T-helper 17 cell (primary cell): ENCODE data around the gene FHIP2A. TPM values are rescaled to one million over a fixed set of nuclear protein-coding genes. Genes with fewer than 3 reads are reported as not detected.

ENCODE experiments used
- ATAC-seq: fragments of 150-1000 bp; cut with Tn5 transposase; 2 replicates; pipeline ENCODE4 v1.10.0; 2021; ENCODE audit warnings: mild to moderate bottlenecking, moderate library complexity
- DNase-seq, 3 donors: peaks; one replicate each; pipeline versions ENCODE4 v3.0.0 to v3.0.0-alpha.2; 2020 to 2021
- H3K9me3 ChIP-seq: one replicate; pipeline ENCODE4 v1.7.0; 2013; ENCODE audit warnings: low read length, mild to moderate bottlenecking; ENCODE audit not compliant: control insufficient read depth, poor library complexity, severe bottlenecking
- H3K27ac Mint-ChIP-seq: one replicate; pipeline ENCODE4 v1.8.0; 2022; ENCODE audit warnings: mild to moderate bottlenecking, moderate library complexity, mixed read lengths
- H3K27me3 Mint-ChIP-seq: one replicate; pipeline ENCODE4 v1.8.0; 2022; ENCODE audit warnings: mixed read lengths
- H3K36me3 Mint-ChIP-seq: one replicate; pipeline ENCODE4 v1.8.0; 2022; ENCODE audit warnings: low read depth, mixed read lengths
- H3K4me1 Mint-ChIP-seq: one replicate; pipeline ENCODE4 v1.8.0; 2022; ENCODE audit warnings: mild to moderate bottlenecking, mixed read lengths
- H3K4me3 Mint-ChIP-seq: one replicate; pipeline ENCODE4 v1.8.0; 2022; ENCODE audit warnings: mild to moderate bottlenecking, moderate library complexity, mixed read lengths
- total RNA-seq, 4 donors: library from RNA in 2 of 4; stranded (reverse) in 2 of 4; gene quantifications; one replicate each; pipeline ENCODE4 v1.2.3 and lab custom pipeline; 2022 to 2026

FHIP2A gene
- total RNA-seq, 2 donors from 2014 or later, result 35.4 to 65.3 TPM

- Mint-ChIP-seq H3K36me3 (peaks cover 8% of the 10 kb centered on the region), H3K27me3 (no peaks in the 10 kb centered on the region), H3K27ac (peak overlapping the region; percentile 85), H3K4me1 (peaks cover 14% of the 10 kb centered on the region), H3K4me3 (peak overlapping the region; percentile 57)
- ATAC-seq (no peak), DNase-seq (no peak)
- no peaks in the 10 kb centered on the region for H3K9me3 ChIP-seq
These were observed 21.2 kb upstream of the FHIP2A start for GRCh38 chr10:114800361-114800760.

- DNase-seq (no peak), ATAC-seq (peak; percentile 87)
- H3K27ac Mint-ChIP-seq, result peak overlapping the region; percentile 85
- peaks cover 8% of the 10 kb centered on the region for H3K36me3 Mint-ChIP-seq
- H3K4me1 Mint-ChIP-seq, result peaks cover 14% of the 10 kb centered on the region
- H3K4me3 Mint-ChIP-seq, result peak overlapping the region; percentile 57
- H3K27me3 Mint-ChIP-seq, result no peaks in the 10 kb centered on the region
- no peaks in the 10 kb centered on the region for H3K9me3 ChIP-seq
These were observed 20.2 kb upstream of the FHIP2A start for GRCh38 chr10:114801411-114801813.

GRCh38 chr10:114802177-114802576 lies 19.4 kb upstream of the FHIP2A start:
- ATAC-seq (no peak), DNase-seq (no peak)
- peaks cover 14% of the 10 kb centered on the region for H3K4me1 Mint-ChIP-seq
- H3K9me3 ChIP-seq, result no peaks in the 10 kb centered on the region
- peak overlapping the region; percentile 85 for H3K27ac Mint-ChIP-seq
- H3K36me3 Mint-ChIP-seq, result peaks cover 5% of the 10 kb centered on the region
- H3K4me3 Mint-ChIP-seq, result no peak overlapping the region
- H3K27me3 Mint-ChIP-seq, result no peaks in the 10 kb centered on the region

- Mint-ChIP-seq H3K4me3 (no peak overlapping the region), H3K36me3 (no peaks in the 10 kb centered on the region), H3K27ac (peak overlapping the region; percentile 24), H3K27me3 (no peaks in the 10 kb centered on the region), H3K4me1 (peaks cover 19% of the 10 kb centered on the region)
- no peak for DNase-seq
- ATAC-seq, result no peak
- H3K9me3 ChIP-seq, result no peaks in the 10 kb centered on the region
These were observed 14.8 kb upstream of the FHIP2A start for GRCh38 chr10:114806562-114807391.

- H3K4me1 Mint-ChIP-seq, result peaks cover 20% of the 10 kb centered on the region
- no peaks in the 10 kb centered on the region for H3K9me3 ChIP-seq
- ATAC-seq (peak; percentile 61), DNase-seq (no peak)
- H3K27me3 Mint-ChIP-seq, result no peaks in the 10 kb centered on the region
- no peak overlapping the region for H3K27ac Mint-ChIP-seq
- H3K4me3 Mint-ChIP-seq, result no peak overlapping the region
- H3K36me3 Mint-ChIP-seq, result no peaks in the 10 kb centered on the region
These were observed 12.6 kb upstream of the FHIP2A start for GRCh38 chr10:114808982-114809381.

- no peak for DNase-seq
- ATAC-seq, result no peak
- Mint-ChIP-seq H3K36me3 (peaks cover 4% of the 10 kb centered on the region), H3K4me1 (peaks cover 23% of the 10 kb centered on the region), H3K27ac (peak overlapping the region; percentile 56), H3K27me3 (peaks cover 6% of the 10 kb centered on the region), H3K4me3 (no peak overlapping the region)
- no peaks in the 10 kb centered on the region for H3K9me3 ChIP-seq
These were observed 10.7 kb upstream of the FHIP2A start for GRCh38 chr10:114810926-114811325.

- ATAC-seq (no peak), DNase-seq (no peak)
- Mint-ChIP-seq H3K36me3 (peaks cover 4% of the 10 kb centered on the region), H3K27ac (peak overlapping the region; percentile 56), H3K4me1 (peaks cover 23% of the 10 kb centered on the region), H3K4me3 (no peak overlapping the region), H3K27me3 (peaks cover 7% of the 10 kb centered on the region)
- no peaks in the 10 kb centered on the region for H3K9me3 ChIP-seq
These were observed 9.7 kb upstream of the FHIP2A start for GRCh38 chr10:114811862-114812261.

- Mint-ChIP-seq H3K4me3 (no peak overlapping the region), H3K27ac (no peak overlapping the region), H3K36me3 (peaks cover 4% of the 10 kb centered on the region), H3K4me1 (peaks cover 22% of the 10 kb centered on the region), H3K27me3 (peaks cover 13% of the 10 kb centered on the region)
- DNase-seq (no peak), ATAC-seq (no peak)
- H3K9me3 ChIP-seq, result no peaks in the 10 kb centered on the region
These were observed 5.8 kb upstream of the FHIP2A start for GRCh38 chr10:114815791-114816190.

GRCh38 chr10:114816308-114816707 lies 5.3 kb upstream of the FHIP2A start:
- no peak for ATAC-seq
- peaks cover 17% of the 10 kb centered on the region for H3K4me1 Mint-ChIP-seq
- no peak for DNase-seq
- peaks cover 4% of the 10 kb centered on the region for H3K36me3 Mint-ChIP-seq
- peaks cover 13% of the 10 kb centered on the region for H3K27me3 Mint-ChIP-seq
- no peak overlapping the region for H3K4me3 Mint-ChIP-seq
- H3K27ac Mint-ChIP-seq, result no peak overlapping the region
- no peaks in the 10 kb centered on the region for H3K9me3 ChIP-seq

GRCh38 chr10:114819322-114819721 lies 2.3 kb upstream of the FHIP2A start:
- no peak for ATAC-seq
- peaks cover 18% of the 10 kb centered on the region for H3K4me1 Mint-ChIP-seq
- no peaks in the 10 kb centered on the region for H3K9me3 ChIP-seq
- peaks cover 3% of the 10 kb centered on the region for H3K36me3 Mint-ChIP-seq
- H3K27me3 Mint-ChIP-seq, result peaks cover 11% of the 10 kb centered on the region
- H3K4me3 Mint-ChIP-seq, result no peak overlapping the region
- H3K27ac Mint-ChIP-seq, result no peak overlapping the region
- DNase-seq, result no peak

- H3K9me3 ChIP-seq, result no peaks in the 10 kb centered on the region
- peak overlapping the region; percentile 93 for H3K4me3 Mint-ChIP-seq
- H3K27me3 Mint-ChIP-seq, result peaks cover 5% of the 10 kb centered on the region
- H3K27ac Mint-ChIP-seq, result peak overlapping the region; percentile 96
- ATAC-seq, result peak; percentile 57
- peaks cover 2% of the 10 kb centered on the region for H3K36me3 Mint-ChIP-seq
- no peak for DNase-seq
- peaks cover 33% of the 10 kb centered on the region for H3K4me1 Mint-ChIP-seq
These were observed 399 bp downstream of the FHIP2A start for GRCh38 chr10:114821915-114822443.

- no peaks in the 10 kb centered on the region for H3K27me3 Mint-ChIP-seq
- peak overlapping the region; percentile 93 for H3K4me3 Mint-ChIP-seq
- peak overlapping the region; percentile 96 for H3K27ac Mint-ChIP-seq
- no peak for ATAC-seq
- peak in 2 of 3 donors; percentile 8 to 15 for DNase-seq
- H3K9me3 ChIP-seq, result no peaks in the 10 kb centered on the region
- H3K4me1 Mint-ChIP-seq, result peaks cover 34% of the 10 kb centered on the region
- H3K36me3 Mint-ChIP-seq, result peaks cover 2% of the 10 kb centered on the region
These were observed 980 bp downstream of the FHIP2A start for GRCh38 chr10:114822444-114823076.

GRCh38 chr10:114823077-114823463 lies 1.5 kb downstream of the FHIP2A start:
- Mint-ChIP-seq H3K36me3 (peaks cover 2% of the 10 kb centered on the region), H3K4me3 (peak overlapping the region; percentile 93), H3K27me3 (no peaks in the 10 kb centered on the region), H3K27ac (peak overlapping the region; percentile 96), H3K4me1 (peaks cover 32% of the 10 kb centered on the region)
- DNase-seq (no peak), ATAC-seq (no peak)
- no peaks in the 10 kb centered on the region for H3K9me3 ChIP-seq
